NCI-H69 (cell line): ENCODE measurements around the gene NFATC1.

ENCODE experiments used
- DNase-seq: peaks from one replicate; lab custom pipeline; 2025; lab: John Stamatoyannopoulos, UW

NFATC1 gene

DNA sequence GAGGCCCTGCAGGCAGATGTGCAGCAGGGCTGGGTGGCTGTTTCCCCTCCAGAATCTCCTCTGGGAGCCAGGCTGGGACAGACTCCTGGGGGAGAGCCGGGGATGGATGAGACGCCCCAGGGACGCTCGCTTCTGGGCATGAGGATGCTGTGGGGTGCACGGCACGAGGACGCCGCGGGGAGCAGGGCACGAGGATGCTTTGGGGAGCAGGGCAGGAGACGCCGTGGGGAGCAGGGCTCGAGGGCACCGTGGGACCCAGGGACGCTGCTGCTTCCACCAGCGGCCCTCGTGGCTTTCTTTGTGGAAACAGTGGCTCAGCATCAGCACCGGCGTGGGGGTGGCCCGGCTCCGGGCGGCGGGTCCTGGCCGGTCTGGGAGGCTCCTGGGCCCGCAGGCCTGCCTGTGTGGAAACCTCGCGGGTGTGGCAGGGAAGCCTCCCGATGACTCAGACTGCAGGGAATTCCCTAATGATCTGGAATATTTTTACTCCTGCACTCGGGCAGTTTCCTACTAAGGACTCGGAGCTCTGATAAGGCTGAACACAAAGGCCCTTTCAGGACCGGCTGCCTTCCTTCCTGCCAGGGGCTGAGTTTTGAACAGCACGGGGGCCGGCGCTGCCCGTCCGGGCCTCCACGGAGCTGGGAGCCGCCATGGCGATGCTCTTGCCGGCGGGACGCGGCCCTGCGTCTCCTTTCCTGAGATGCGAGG lies 62.6 kb downstream of the NFATC1 start:
- no peak for DNase-seq

DNA sequence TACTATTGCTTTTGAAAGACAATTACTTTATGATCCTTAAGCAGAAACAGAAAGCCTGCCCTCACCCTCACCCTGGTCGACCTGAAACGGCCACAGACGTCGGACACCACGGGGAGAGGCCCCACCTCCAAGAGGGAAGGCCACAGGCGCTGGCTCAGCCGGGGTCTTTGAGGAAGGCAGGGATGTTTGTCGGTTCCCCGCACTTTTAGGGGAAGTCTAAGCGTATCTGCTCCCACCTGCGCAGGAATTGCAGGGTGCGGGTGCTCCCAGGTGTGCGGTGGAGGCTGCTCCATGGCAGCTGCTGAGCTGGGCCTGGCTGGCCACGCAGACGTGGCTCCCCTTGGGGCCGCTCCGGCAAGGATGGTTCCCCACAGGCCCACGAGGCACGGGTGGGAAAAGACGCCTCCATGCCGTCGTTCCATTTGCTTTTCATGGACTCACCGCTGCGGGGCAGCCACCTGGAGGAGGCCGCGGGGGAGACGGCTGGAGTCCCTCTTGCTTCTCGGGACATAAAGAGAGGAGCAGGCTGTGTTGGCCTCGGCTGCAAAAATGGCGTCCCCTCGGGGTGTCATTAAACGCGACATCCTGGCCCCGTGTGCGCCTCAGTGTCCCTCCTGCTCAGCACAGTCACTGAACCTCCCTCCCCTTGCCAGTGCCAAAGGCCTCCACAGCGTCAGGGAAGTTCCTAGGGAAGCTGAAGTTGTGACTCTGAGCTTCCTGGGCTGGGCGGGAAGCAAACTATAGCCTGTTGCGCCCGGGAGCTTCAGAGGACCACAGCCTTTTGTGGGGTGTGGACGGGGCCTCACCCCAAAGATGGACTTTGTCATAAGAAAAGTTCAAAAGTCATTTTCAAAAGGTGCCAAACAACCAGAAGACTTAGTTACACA lies 63.4 kb downstream of the NFATC1 start:
- no peak for DNase-seq

DNA sequence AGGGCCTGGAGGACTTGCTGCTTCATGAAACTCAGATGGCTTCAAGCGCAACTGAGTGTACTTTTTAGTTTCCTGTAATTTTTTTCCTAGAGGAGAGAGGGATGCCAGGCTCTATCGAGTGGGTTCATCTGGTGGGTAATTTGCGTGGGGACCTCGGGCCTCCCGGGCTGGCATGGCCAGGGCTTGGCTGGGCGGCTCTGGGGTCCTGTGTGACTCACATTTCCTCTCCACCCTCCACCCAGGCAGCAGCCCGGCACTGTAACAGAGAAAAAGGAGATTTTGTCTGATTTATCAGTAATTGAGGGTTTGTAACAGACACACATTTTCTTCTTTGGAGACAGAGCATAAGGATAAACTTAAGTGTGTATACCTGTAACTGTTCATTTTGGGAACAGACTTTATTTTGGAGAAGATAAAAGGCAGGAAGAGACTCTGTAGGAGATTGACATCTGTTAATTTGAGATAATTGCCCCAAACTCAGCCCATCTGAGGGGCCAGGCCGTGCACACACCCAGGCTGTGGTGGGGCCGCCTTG lies 64.3 kb downstream of the NFATC1 start:
- no peak for DNase-seq

DNA sequence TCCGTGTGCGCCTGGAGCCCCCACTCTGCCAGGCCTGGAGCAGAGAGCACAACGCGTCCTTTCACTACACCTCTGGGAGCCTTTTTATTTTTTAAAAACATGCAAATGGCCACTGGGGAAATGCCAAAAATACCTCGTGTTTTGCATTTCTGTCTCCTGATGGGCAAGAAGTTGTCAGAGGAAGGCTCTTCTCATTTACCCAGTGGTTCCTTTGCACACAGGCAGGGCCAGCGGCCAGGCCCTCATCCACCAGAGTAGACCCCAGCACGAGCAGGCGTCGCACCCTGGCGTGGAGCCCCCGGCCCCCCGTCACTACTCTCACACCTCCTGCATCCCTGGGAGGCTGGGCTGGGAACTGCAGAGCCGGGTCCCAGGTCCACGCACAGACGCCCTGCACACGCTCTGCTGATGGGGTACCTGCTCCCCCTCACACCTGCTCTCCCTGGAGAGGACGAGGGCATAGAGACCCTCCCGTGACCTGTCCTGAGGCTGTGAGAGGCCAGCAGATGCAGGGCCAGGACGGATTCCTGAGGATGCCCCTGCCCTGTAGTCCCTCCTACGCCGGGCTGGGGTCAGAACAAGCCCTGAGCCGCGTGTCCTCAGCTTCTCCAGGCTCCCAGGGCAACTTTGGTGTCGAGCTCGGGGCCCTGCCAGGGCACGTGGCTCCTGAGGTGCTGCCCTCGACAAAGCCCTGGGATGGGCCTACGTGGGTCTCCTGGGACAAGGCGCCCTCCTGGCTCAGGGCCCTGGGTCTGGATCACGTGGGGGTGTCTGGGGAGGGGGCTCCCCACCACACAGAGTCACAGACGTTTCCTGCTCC lies 65.0 kb downstream of the NFATC1 start:
- DNase-seq: no peak

DNA sequence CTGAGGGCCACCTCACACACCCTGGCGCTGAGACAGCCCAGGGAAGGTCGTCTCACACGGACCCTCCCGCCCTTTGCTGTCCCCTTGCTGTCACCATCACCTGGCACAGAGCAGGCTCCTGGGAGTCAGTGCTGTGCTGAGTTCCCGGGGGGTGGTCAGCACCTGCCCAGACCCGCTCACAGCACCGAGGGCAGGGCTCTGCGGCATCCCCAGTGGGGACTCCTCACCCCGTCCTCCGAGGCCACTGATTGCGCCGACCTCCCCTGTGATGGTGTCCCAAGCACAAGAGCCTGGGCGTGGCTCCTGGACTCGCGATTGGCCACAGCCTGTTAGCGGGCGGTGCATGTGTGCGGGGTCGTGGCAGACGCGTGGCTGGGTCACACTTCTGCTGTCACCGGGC lies 65.9 kb downstream of the NFATC1 start:
- no peak for DNase-seq

DNA sequence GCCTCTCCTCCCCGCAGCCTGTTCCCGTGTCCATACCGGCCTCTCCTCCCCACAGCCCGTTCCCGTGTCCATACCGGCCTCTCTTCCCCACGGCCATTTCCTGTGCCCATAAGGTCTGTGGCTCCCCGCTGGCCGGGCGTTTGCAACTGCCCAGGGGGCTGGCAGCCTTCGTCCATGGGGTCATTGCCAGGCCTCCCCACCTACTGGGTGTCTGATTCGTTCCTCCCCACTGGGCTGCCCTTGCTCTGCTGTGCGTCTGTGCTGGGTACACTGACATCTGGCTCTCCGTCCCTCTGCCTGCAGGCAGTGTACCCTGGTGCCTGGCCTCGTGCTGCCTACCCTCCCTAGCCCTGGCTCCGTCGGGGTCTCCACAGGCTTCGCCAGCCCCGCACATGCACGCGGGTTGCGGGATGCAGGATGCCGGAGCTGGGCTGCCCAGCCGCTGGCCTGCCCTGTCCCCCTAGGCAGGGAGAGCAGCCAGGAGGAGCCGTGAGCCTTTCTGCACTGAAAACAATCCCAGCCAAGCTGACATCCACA lies 67.8 kb downstream of the NFATC1 start:
- DNase-seq: no peak

DNA sequence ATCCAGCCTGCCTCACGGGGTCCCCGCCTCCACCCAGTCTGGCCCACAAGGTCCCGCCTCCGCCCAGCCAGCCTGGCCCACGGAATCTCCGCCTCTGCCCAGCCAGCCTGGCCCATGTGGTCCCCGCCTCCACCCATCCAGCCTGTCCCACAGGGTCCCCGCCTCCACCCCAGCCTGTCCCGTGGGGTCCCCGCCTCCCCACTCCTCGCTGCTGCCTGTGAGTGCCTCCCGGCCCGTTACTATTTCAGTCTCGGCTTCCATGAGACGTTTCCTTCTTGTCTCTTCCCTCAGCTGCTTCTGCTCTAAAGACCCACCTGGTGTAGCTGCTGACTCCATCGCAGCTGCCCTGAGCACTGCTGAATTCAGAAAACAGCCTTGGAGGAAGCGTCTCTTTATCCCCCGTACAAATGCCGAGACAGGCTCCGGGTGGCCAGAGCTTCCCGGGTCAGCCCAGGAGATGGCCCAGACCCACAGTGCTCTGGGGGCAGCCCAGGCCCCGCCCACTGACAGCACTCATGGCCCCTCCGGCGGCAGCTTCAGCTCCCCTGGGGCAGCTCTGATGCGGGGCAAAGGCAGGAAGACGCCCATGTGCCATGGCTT lies 69.8 kb downstream of the NFATC1 start:
- peak; percentile 43 for DNase-seq

DNA sequence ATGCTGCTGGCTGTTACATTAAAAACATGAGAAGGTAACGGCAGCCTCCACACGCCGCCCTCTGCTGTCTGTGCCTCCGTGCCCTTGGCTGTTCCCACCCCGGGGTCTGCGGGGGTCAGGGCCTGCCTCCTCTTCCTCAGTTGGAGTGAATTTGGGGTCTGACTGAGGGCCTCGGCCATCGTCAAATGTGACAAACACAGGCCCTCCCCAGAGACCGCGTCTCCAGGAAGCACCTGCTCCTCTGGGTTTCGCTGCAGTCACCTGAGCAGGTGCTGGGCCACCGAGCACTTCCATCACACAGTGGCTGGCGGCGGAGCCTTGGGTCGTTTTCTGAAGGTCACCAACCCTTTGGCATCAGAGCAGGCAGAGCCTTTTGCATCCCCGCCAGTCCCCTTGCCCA lies 70.9 kb downstream of the NFATC1 start:
- no peak for DNase-seq

DNA sequence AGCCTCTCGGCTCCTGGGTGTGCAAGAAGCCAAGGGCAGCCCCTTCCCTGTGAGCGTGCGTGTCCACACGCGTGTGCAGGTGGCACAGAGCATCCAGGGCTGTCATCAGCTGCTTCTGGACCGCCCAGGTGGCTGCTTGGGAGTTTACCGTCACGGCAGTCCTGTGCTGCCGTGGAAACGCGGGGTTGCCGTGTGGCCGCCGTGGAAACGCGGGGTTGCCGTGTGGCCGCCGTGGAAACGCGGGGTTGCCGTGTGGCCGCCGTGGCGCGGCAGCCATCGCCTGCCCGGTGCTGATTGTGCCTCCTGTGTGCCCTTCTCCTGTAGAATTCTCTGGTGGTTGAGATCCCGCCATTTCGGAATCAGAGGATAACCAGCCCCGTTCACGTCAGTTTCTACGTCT lies 71.4 kb downstream of the NFATC1 start:
- DNase-seq: no peak

DNA sequence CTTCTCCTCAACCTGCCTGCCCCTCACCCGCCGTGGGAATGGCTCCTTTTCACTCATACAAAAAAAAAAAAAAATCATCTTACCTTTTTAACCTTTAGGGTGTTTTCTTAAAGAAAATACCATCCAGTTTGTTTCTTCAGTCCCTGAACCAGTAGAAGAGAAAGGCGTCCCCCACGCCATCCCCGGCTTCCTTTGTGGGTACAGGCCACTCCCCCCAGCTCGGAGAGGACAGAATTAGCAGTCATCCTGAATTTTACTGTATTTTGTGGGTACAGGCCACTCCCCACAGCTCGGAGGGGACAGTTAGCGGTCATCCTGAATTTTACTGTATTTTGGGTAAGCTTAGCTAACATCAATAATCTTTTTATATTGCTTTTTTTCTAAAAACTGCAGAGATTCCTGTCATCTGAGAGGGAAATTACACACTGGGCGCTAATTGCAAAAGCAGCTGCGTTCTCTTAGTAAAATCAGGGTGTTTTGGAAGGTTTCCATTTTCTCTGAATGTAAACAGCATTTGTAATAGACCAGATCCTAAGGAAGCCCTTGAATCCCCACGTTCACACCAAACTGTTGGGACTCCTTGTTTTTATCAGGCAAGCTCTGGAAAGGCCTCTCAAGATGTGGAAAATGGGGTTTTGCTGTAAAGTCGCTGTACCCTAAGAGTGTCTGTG lies 72.5 kb downstream of the NFATC1 start:
- DNase-seq: peak; percentile 13

DNA sequence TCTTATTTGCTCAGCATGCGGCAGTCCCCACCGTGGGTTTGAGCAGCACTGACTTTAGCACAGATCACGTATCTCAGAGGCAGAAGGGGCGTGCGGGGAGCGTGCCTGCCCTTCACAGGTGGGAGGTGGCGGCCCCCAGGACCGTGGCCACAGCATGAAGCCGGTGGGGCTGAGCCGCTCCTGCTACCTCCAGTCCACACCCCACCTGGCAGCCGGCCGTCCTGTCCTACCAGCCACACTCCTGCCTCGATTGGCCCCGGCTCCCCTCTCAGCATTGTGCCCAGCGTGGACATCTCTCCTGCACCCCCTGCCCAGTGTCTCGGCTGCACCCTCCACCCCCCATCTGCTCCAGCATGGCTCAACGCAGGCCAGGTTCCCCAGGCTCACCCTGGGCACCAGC lies 73.6 kb downstream of the NFATC1 start:
- DNase-seq: no peak

DNA sequence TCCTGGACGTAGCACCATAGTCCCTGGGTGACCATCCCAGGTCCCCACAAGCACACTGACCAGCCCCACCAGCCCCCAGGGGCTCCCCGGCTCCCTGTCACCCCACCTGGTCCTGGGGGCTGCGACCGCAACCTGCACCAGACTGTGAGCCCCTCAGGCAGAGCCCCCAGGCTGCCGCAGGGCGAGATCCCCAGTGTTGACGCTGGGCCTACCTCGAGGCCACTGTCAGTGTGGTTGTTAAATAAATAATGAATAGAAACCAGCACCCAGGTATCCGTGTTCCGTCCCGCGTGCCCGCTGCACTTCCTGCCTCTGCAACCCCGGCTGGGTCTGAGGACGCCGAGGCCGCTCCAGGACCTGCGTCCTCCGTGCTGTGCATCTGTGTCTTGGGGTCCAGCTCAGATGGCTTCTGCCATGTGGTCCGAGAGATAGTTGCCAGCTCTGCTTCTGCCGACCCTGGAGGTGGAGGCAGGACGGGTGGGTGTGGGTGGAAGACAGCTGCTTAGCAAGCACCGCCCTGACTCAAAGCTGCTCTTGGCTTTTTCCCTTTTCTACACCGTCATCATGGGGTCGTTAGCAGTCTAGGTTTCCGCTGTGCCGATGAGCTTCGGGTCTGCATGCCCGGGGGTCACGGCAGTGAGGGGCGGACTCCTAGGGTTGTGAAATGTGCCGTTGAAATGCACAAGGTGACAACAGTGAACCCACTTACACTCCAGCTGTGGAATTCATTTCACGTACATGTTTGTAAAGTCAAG lies 74.2 kb downstream of the NFATC1 start:
- no peak for DNase-seq

DNA sequence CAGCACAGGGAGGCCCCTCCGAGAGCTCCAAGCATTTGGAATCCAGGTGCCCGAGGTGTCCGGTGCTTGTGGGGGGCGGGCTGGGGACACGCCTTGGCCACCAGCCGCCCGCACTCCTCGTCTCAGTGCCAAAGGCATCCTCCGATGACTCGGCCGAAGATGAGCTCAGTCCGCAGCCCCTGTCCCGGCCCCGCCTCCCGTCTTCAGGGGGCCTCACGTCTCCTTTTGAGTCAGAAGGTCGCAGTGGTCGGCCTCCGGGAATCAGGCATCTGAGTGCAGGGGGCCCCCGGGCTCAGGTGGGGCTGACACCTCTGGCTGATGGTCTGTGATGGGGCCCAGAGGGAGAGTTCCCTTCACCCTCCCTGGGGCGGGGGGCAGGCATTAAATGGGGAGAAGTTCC lies 74.8 kb downstream of the NFATC1 start:
- DNase-seq: no peak

DNA sequence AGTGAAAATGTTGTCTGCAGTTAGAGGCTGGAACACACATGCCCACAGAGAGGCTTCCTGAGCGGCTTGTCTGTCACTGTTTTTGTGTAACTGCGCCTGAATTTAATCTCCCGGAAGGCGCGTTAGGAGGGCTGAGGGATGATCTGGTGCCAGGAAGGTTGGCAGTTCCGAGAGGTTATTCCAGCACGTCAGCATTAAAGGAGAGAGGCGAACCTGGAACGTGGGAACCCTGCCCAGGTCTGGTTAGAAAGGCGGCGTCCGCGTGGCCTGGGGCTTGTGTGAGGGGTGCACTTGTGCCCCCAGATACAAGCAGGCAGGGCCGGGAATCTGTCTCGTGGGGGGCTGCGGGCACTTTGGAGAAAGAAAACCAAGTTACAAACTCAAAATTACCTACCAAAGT lies 75.3 kb downstream of the NFATC1 start:
- DNase-seq: no peak

DNA sequence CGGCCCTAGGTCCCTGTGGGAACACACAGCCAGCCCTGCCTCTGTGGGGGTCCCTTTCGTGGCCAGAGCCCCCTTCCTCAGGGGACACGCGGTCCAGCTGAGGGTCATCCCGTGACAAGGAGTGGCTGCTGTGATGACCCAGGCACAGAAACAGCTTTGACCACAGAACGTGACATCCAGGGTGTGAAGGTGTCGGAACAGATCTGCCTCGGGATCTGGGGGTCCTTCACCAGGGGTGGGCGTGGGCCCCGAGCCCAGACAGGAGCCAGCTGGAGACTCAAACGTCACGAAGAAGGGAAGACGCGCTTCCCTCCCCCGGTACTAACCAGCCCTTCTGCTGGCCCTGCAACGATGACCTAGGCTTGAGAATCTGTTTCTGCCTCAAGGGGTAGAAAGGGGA lies 75.9 kb downstream of the NFATC1 start:
- no peak for DNase-seq

DNA sequence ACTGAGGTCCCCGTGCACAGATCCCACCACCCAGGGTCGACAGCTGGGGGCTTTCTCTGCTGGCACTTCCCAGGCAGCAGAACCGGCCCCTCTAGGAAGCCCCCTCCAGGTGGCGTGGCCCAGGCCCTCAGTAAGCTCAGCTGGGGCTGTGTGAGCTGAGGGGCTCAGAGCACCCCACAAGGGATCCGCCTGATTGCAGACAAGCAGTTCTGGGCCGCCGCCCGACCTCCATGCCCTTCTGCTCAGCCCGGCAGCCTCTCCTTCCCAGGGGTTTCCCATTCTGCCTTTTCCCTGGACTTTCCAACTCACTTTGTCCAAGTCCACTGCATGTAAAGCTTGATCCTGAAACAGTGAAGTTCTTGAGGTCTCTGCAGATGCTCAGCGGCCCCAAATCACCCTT lies 76.4 kb downstream of the NFATC1 start:
- DNase-seq: no peak

DNA sequence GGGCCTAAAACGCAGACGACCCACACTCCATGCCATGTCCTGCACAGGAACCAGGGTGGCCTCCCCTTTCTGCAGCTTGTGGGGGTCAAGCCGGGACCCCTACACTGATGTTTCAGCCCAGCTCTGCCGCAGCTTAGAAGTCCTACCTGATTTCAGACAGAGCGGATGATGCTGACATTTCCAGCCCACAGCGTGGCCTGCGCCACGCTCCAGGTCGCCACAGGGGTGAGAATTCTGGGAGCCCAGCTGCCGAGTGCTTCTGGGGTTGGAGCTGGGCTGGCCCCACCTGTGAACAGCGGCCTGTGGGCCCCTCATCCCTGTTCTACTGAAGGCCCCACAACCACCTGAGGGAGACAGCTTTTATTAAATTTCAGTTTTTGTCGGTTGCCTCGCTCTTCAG lies 77.2 kb downstream of the NFATC1 start:
- DNase-seq: no peak

DNA sequence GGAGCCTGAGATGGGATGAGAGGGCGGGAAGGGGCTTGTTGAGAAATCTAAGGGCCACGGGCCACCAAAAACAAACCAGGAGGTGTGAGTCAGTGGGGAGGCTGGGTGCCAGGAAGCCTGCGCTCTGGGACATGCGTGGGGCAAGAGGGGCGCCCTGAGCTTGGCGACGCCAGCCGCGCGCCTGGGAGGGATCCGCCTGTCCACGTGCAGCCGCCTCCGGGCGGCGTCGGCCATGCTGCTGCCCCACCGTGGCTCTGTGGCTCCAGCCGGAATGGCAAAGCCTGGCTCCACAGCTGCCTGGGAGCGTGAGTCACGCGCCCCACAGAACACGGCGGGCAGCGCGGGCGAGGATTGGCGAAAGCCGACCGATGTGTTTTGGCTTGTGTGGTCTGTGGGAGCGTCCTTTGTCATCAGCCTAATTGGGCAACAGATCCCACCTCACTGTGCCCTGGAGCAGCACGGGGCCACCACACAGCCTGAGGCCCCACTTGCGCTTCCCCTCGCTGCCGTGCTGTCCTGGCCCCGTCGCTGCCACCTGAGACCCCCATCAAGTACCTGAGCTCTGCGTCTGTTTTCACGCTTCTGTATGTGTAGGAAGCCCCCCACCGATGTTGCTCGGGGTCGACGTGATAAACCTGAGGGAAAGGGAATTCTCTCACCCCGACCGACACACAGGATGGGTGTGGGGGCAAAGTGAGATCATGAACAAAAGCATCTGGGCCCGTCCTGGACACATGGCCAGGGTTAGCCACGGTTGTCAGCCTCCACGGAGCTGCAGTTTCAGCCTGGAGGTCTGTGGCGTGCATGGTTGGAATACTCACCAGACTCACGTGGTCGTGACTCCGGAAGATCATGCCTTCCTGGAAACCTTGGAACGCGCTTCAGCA lies 80.5 kb downstream of the NFATC1 start:
- no peak for DNase-seq

DNA sequence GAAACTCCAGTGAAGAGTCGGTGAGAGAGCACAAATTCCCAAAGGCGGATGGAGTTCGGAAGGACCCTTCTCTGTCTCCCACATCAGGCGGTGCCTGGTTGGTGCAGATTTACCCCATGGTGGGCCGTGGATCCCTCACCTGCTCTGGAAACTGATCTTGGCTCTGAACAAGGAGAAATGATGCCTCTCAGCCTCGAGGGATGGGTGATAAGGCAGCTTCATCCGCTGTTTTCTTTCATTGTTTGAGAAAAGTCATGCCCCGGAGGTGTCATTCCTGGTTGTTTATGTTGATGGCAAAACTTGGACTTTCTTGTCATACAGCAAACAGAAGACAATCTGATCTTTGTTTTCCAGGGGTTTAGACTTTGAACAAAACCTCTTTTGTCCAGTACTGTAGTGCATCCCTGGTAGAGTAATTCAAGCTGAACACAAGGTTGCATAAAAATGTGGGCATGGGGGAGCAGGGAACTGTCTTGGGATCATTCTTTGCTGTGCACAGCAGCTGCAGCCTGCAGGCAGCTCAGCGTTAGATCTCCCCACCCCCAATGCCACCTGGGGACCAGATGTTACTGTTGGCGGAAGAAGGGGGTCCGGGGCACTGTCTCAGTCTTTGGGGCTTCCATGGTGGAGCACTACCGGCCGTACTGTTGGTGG lies 81.3 kb downstream of the NFATC1 start:
- DNase-seq: no peak
